Stomach (tissue), 4 donors: ENCODE data around the gene ROBO1.

Source experiments
- CTCF ChIP-seq, 7 experiments: fragments of 450-650 bp in 4 of 7; fragments of 200-600 bp in 3 of 7; sonication (generic) in 3 of 7; IDR thresholded peaks; one replicate each; pipeline ENCODE4 v1.5.1; 2016 to 2019; ENCODE audit warnings: antibody characterized with exemption in 7 of 7, control low read depth in 2 of 7, mild to moderate bottlenecking in 1 of 7
- EP300 ChIP-seq: sonication (generic); formaldehyde crosslinking; IDR thresholded peaks from one replicate; pipeline ENCODE4 v1.6.1; 2017; ENCODE audit warnings: antibody characterized with exemption
- POLR2A ChIP-seq, 4 donors: fragments of 450-650 bp; IDR thresholded peaks; one replicate each; pipeline ENCODE4 v1.6.1; 2016; ENCODE audit warnings: antibody characterized with exemption in 4 of 4, control low read depth in 2 of 4, mild to moderate bottlenecking in 1 of 4, moderate library complexity in 1 of 4
- POLR2AphosphoS5 ChIP-seq, 3 donors: sonication (generic); formaldehyde crosslinking; IDR thresholded peaks; one replicate each; pipeline ENCODE4 v1.6.1; 2016; ENCODE audit warnings: antibody characterized with exemption in 3 of 3

- TF ChIP-seq POLR2A (IDR thresholded peaks at IDR 0.05) = no peak
- TF ChIP-seq CTCF (IDR thresholded peaks at IDR 0.05) = no peak
- no peak for TF ChIP-seq EP300
- TF ChIP-seq POLR2AphosphoS5 (IDR thresholded peaks at IDR 0.05) = no peak
Measured at GRCh38 chr3:78873641-78874040, 894.2 kb downstream of the ROBO1 start.
